Measurements from ENCODE around the gene INPP4B. TPM values are rescaled to one million over a fixed set of nuclear protein-coding genes. Genes with fewer than 3 reads are reported as not detected.

Gene INPP4B
- total RNA-seq, 2 experiments from 2014 or later = 55.7 to 60.5 TPM

DNA sequence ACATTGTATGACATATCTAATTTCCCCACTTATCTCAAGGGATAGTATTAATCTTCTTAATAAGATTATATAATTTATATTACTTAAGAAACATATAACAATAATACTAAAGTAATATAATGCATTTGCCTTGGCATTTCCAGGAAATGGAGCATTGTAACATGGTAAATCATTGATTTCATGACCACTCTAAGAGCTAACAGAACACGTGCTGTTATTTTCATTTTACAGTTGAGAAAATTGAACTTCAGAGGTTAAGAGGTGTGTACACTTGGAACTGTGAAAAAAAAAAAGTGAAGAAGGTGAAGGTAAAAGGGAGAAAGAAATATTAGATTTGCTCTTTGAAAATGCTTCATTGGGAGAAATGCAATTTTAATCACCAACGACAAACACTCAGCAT is 687.1 kb downstream of the INPP4B start:
- Mint-ChIP-seq H3K27ac (no peak overlapping the region), H3K27me3 (ENCODE audit: low read depth) (no peaks in the 10 kb centered on the region), H3K4me1 (ENCODE audit: low read depth) (peaks cover 14% of the 10 kb centered on the region), H3K36me3 (ENCODE audit: low read depth) (peaks cover 39% of the 10 kb centered on the region), H3K9me3 (no peaks in the 10 kb centered on the region), H3K4me3 (no peak overlapping the region)
- no peak for DNase-seq
- intact Hi-C loops (cut with micrococcal nuclease) = no loop called here
- CTCF ChIA-PET = interaction anchor here (0.7 kb wide), 1 partner anchor 762 kb away, joined by 3 read pairs; no protein-coding TSS in a partner anchor

DNA sequence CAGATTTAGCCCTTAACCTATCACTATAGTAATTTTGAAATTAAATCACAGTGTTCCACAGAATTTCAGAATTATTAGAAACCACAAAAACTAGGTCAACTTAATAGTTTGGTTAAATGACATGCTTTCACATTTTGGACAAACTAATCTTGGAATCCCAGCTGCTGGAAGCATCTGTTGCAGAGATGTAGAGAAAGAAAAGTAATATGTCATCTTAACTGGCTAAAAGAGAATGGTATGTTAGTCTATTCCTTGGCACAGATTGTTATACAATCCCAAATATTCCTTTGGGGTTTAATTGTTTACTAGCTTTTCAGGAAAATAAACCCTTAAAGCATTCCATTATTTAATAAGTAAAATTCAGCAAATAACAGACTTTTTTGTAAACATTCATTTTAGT is 689.8 kb downstream of the INPP4B start:
- no peaks in the 10 kb centered on the region for H3K9me3 Mint-ChIP-seq
- H3K4me3 Mint-ChIP-seq = no peak overlapping the region
- intact Hi-C loops (cut with micrococcal nuclease) = no loop called here
- CTCF ChIA-PET = no interaction called here
- peaks cover 37% of the 10 kb centered on the region for H3K36me3 Mint-ChIP-seq (ENCODE audit: low read depth)
- DNase-seq = no peak
- H3K4me1 Mint-ChIP-seq (ENCODE audit: low read depth) = peaks cover 9% of the 10 kb centered on the region
- H3K27ac Mint-ChIP-seq = no peak overlapping the region
- no peaks in the 10 kb centered on the region for H3K27me3 Mint-ChIP-seq (ENCODE audit: low read depth)

DNA sequence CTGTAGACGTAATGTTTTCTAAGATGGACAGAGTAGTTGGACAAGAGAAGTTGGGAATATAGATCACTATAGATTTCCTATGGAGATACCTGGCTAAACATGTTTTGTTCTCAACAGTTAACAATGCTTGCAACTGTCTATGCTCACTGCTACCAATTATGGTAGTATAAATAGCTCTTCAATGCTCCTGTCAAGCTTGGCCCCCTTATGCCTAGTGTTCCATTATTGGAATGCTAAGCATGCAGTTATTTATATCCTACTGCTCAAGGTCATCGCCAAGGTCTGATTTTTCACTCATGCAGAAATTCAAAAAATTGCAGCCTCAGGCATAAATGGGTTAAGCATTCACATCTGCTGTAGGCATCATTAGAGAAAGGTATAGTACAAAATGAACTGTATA is 690.8 kb downstream of the INPP4B start:
- H3K4me1 Mint-ChIP-seq (ENCODE audit: low read depth) = peaks cover 4% of the 10 kb centered on the region

DNA sequence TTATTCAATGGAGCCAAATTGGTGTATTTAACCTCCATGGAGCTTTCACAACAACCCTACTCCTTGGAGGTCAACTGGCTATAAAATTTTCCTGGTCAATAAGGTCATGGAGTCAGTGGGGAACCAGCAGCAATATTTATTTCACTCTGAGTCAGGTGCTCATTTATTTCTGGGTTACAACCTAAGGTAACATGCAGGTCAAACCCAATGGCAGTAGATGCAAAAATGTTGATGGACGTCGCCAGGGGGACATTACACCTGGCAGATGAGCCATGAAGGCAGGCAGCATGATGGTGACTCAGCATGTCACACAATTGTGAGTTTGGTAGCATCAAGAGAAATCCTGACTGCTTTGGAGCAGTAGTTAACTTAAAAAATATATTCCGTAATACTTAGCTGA is 695.6 kb downstream of the INPP4B start:
- no peak overlapping the region for H3K4me3 Mint-ChIP-seq
- H3K27me3 Mint-ChIP-seq (ENCODE audit: low read depth) = no peaks in the 10 kb centered on the region
- H3K36me3 Mint-ChIP-seq (ENCODE audit: low read depth) = peaks cover 37% of the 10 kb centered on the region
- intact Hi-C loops (cut with micrococcal nuclease) = no loop called here
- H3K4me1 Mint-ChIP-seq (ENCODE audit: low read depth) = peaks cover 32% of the 10 kb centered on the region
- DNase-seq = no peak
- CTCF ChIA-PET = interaction anchor here (0.8 kb wide), 1 partner anchor 23 kb away, joined by 3 read pairs; no protein-coding TSS in a partner anchor
- no peaks in the 10 kb centered on the region for H3K9me3 Mint-ChIP-seq
- no peak overlapping the region for H3K27ac Mint-ChIP-seq

More for the DNA sequence above, 690.8 kb downstream of the INPP4B start:
- intact Hi-C loops (cut with micrococcal nuclease) = no loop called here
- Mint-ChIP-seq H3K9me3 (no peaks in the 10 kb centered on the region), H3K27ac (no peak overlapping the region), H3K27me3 (ENCODE audit: low read depth) (no peaks in the 10 kb centered on the region), H3K36me3 (ENCODE audit: low read depth) (peaks cover 38% of the 10 kb centered on the region), H3K4me3 (no peak overlapping the region)
- CTCF ChIA-PET = no interaction called here
- no peak for DNase-seq

DNA sequence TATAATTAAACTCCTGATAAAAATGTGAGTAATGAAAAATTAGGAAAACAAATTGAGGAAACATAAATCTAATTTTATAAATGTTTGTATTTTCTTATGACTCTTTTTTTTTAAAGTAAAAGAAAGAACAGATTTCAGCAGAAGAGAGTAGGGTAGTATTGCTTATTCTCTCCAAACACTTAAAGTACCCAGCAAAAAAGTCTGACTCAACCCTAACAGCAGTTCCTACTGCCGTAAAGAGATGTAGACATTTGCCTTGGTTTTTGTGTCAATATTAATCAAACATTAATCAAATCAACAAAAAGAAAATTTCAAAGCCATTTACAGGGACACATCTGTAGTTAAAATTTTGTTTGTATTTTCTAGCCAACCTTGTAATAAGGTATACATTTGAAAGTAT is 701.3 kb downstream of the INPP4B start:
- no peak overlapping the region for H3K4me3 Mint-ChIP-seq
- H3K27ac Mint-ChIP-seq = no peak overlapping the region
- H3K27me3 Mint-ChIP-seq (ENCODE audit: low read depth) = no peaks in the 10 kb centered on the region
- CTCF ChIA-PET = no interaction called here
- no peaks in the 10 kb centered on the region for H3K9me3 Mint-ChIP-seq
- DNase-seq = no peak
- peaks cover 39% of the 10 kb centered on the region for H3K36me3 Mint-ChIP-seq (ENCODE audit: low read depth)
- H3K4me1 Mint-ChIP-seq (ENCODE audit: low read depth) = peaks cover 53% of the 10 kb centered on the region
- intact Hi-C loops (cut with micrococcal nuclease) = no loop called here

DNA sequence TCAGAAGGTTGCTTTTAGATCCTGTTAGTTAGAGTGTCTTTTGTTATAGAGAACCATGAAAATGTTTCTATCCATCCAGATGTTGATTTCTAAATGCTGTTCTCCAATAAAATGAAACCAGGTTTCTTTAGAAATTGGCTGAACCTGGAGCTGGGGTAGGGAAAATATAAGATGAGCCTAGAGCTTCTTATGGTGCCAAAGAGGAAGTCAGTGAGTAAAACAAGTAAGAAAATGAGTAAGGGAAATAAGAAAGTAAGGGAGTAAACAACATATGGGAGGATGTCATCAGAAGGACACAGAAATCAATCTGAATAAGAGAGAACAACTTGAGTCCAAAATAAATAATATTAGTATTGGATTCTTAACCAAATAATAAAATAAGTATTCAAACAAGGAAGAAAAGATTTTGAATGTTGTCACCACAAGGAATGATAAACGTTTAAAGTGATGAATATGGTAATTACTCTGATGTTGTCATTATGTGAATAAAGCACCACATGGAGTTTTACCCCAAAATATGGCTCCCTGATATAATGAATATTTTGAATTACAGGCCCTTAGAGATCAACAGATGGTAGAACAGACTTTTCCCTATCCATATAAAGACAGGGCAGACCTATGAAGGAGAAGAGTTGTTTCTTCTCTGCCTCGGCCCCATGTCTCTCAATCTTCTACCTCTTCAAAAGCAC is 703.6 kb downstream of the INPP4B start:
- H3K4me1 Mint-ChIP-seq (ENCODE audit: low read depth) = peaks cover 37% of the 10 kb centered on the region
- H3K4me3 Mint-ChIP-seq = no peak overlapping the region
- peaks cover 40% of the 10 kb centered on the region for H3K36me3 Mint-ChIP-seq (ENCODE audit: low read depth)
- CTCF ChIA-PET = interaction anchor here (1.0 kb wide), 1 partner anchor 176 kb away, joined by 3 read pairs; no protein-coding TSS in a partner anchor
- H3K27ac Mint-ChIP-seq = peak overlapping the region; percentile 50
- H3K27me3 Mint-ChIP-seq (ENCODE audit: low read depth) = no peaks in the 10 kb centered on the region
- peaks cover 3% of the 10 kb centered on the region for H3K9me3 Mint-ChIP-seq
- intact Hi-C loops (cut with micrococcal nuclease) = no loop called here
- DNase-seq = no peak

DNA sequence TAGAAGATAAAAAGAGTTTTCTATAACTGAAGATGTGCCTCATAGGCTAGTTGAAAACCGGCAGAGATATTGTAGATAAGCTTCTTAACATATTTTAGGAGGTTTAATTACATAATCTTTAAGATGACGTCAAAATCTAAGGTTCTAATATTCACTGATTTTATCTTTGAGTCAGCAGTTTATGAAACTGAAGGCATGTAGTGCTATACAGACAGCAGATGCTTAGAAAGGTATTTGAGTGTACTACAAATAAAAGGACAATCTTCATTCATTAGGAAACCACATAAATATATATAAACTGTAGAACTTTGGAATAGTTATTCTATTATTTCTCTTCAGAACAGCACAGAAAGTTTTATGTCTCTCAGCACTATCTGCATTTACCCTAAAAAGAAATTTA is 704.9 kb downstream of the INPP4B start:
- intact Hi-C loops (cut with micrococcal nuclease) = no loop called here
- CTCF ChIA-PET = interaction anchor here (0.9 to 1.5 kb wide), 3 partner anchors 13 to 695 kb away, joined by 3 read pairs; no protein-coding TSS in a partner anchor
- peaks cover 28% of the 10 kb centered on the region for H3K4me1 Mint-ChIP-seq (ENCODE audit: low read depth)
- no peak for DNase-seq
- peaks cover 3% of the 10 kb centered on the region for H3K9me3 Mint-ChIP-seq
- no peaks in the 10 kb centered on the region for H3K27me3 Mint-ChIP-seq (ENCODE audit: low read depth)
- no peak overlapping the region for H3K4me3 Mint-ChIP-seq
- no peak overlapping the region for H3K27ac Mint-ChIP-seq
- H3K36me3 Mint-ChIP-seq (ENCODE audit: low read depth) = peaks cover 44% of the 10 kb centered on the region

DNA sequence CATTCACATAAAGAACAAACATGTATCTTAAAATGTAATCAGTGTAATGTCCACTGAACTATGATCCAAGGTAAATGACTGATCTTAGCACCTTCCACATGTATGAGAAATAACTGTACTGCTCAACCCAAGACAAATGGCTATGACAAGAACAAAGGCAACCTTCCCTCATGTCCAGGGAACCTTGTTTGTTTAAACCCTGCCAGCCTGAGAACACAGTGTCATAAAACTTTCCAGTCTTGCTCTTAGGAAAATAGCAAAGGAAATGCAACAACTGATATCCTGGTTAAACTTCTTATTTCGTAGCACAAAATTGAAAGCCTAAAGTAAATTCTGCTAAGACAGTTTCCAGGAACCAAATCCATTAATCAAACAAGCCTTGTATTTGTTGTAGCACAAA is 715.4 kb downstream of the INPP4B start:
- CTCF ChIA-PET = no interaction called here
- Mint-ChIP-seq H3K4me1 (ENCODE audit: low read depth) (peaks cover 37% of the 10 kb centered on the region), H3K27ac (peak overlapping the region; percentile 61), H3K4me3 (no peak overlapping the region), H3K9me3 (no peaks in the 10 kb centered on the region), H3K36me3 (ENCODE audit: low read depth) (peaks cover 6% of the 10 kb centered on the region), H3K27me3 (ENCODE audit: low read depth) (no peaks in the 10 kb centered on the region)
- intact Hi-C loops (cut with micrococcal nuclease) = loop anchor here (5.0 kb wide), 1 partner anchor 452 kb away; no protein-coding TSS in a partner anchor
- no peak for DNase-seq

DNA sequence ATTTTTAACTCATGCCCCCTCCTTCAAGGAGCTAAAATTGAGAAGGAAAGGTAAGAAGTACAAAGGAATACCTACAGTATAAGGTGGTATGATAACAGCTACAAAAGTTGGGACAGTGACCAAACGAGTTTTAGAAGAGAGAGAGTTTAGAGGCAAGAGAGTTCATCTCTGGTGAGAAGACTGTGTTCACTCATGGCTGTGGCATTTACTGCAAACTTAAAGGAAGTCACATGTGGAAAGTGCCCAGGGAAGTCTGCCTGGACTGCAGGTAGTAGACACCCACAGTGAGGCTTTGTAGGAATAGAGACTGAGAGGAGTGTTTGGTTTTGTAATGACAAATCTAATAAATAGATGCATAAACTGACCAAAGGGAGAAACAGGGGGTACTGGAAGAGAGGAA is 716.2 kb downstream of the INPP4B start:
- Mint-ChIP-seq H3K4me1 (ENCODE audit: low read depth) (peaks cover 37% of the 10 kb centered on the region), H3K36me3 (ENCODE audit: low read depth) (peaks cover 6% of the 10 kb centered on the region), H3K9me3 (no peaks in the 10 kb centered on the region), H3K27ac (peak overlapping the region; percentile 61), H3K27me3 (ENCODE audit: low read depth) (no peaks in the 10 kb centered on the region), H3K4me3 (no peak overlapping the region)
- CTCF ChIA-PET = no interaction called here
- intact Hi-C loops (cut with micrococcal nuclease) = loop anchor here (5.0 to 10.0 kb wide), 6 partner anchors 152 to 1355 kb away; no protein-coding TSS in a partner anchor
- peak; percentile 13 for DNase-seq

DNA sequence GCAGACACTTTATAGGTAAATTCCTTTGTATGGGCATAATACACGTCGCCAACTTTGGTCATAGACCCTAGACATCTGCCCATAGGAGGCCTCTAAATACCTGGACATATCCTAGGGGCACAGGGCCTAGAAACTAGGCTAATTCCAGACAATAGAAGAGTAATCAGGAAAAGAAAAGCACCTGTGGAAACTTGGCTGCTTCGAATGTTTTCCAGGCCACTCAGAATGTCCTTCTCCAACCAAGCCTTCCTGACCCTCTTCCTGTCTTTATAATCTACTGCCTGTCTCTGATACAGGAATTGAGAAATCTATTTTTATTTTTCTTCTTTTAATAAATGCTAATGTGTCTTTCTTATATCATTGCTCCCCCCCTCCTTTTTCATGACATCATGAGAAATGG is 716.6 kb downstream of the INPP4B start:
- Mint-ChIP-seq H3K4me3 (no peak overlapping the region), H3K4me1 (ENCODE audit: low read depth) (peaks cover 37% of the 10 kb centered on the region), H3K36me3 (ENCODE audit: low read depth) (peaks cover 10% of the 10 kb centered on the region), H3K27ac (peak overlapping the region; percentile 61), H3K9me3 (no peaks in the 10 kb centered on the region), H3K27me3 (ENCODE audit: low read depth) (no peaks in the 10 kb centered on the region)
- CTCF ChIA-PET = no interaction called here
- intact Hi-C loops (cut with micrococcal nuclease) = loop anchor here (5.0 to 10.0 kb wide), 5 partner anchors 153 to 1355 kb away; no protein-coding TSS in a partner anchor
- no peak for DNase-seq

DNA sequence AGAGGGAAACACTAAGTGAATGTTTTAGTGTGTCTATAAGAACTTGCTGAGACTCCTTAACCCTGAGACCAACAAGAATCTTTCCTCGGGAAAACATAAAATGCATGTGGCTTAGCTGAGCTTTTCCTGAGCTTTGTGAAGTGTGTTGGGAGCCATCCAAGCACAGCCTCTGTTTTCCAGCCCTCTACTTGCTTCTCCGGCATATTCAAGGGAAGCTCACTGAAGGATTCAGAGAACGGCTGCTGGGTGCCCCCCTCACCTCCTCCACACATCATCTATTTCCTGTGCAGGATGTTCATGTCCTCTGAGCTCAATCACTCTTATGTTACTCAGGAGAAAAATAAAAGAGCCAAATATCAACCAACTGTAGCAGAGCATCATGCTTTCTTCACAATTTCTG is 717.6 kb downstream of the INPP4B start:
- H3K4me1 Mint-ChIP-seq (ENCODE audit: low read depth) = peaks cover 37% of the 10 kb centered on the region
- peaks cover 12% of the 10 kb centered on the region for H3K36me3 Mint-ChIP-seq (ENCODE audit: low read depth)
- no peaks in the 10 kb centered on the region for H3K9me3 Mint-ChIP-seq
- no peaks in the 10 kb centered on the region for H3K27me3 Mint-ChIP-seq (ENCODE audit: low read depth)
- peak overlapping the region; percentile 48 for H3K27ac Mint-ChIP-seq
- CTCF ChIA-PET = interaction anchor here (0.7 to 1.2 kb wide), 7 partner anchors 106 to 711 kb away, joined by 3 to 5 read pairs (median 3); no protein-coding TSS in a partner anchor
- intact Hi-C loops (cut with micrococcal nuclease) = loop anchor here (5.0 to 10.0 kb wide), 5 partner anchors 154 to 1356 kb away; no protein-coding TSS in a partner anchor
- no peak overlapping the region for H3K4me3 Mint-ChIP-seq
- peak; percentile 14 for DNase-seq

DNA sequence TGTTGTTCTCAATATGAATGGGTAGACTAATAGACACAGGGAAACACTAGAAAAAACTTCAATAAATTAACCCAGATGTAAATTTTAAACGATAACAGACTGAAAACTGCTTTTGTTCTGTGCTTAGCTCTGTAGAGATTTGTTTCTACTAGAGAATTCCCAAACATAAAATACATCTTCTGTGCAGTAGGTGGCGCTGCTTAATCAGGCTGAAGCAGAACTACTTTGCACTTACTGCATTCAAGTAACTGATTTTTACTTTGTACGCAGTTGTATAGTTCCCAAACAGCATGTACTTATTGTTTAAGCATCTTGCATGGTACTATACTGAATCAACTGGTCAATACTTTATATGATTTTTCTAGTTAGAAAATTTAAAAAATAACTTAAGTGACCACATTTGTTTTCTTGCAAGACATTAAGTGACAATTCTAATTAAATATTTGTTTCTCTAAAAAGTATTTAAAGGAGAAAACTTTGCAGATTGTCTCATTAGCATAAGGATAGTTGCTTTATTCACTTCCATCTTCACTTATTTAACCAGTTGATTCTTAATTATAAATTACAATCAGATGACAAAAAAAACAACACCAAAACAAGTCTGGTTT is 719.1 kb downstream of the INPP4B start:
- CTCF ChIA-PET = interaction anchor here (0.6 to 0.8 kb wide), 7 partner anchors 13 to 598 kb away, joined by 3 to 4 read pairs (median 3); no protein-coding TSS in a partner anchor
- Mint-ChIP-seq H3K4me1 (ENCODE audit: low read depth) (peaks cover 37% of the 10 kb centered on the region), H3K36me3 (ENCODE audit: low read depth) (peaks cover 19% of the 10 kb centered on the region), H3K27me3 (ENCODE audit: low read depth) (no peaks in the 10 kb centered on the region), H3K4me3 (no peak overlapping the region), H3K27ac (no peak overlapping the region), H3K9me3 (no peaks in the 10 kb centered on the region)
- intact Hi-C loops (cut with micrococcal nuclease) = loop anchor here (1.0 to 10.0 kb wide), 11 partner anchors 155 to 1358 kb away; no protein-coding TSS in a partner anchor
- DNase-seq = peak; percentile 81

Measured in activated naive CD4-positive, alpha-beta T cell treated with anti-CD3 and anti-CD28 coated beads for 36 hours (primary cell).